HAP-1 (cell line): Measurements from ENCODE around the gene SLC25A21.
"Not testable (repeated sequence)": the region's sequence is repeated elsewhere in the genome, so short reads cannot be mapped to it uniquely, and the experiment has no call there.

Experiments
- DNase-seq, 2 experiments: peaks; one replicate each; pipeline ENCODE4 v3.0.0-alpha.2; 2016 to 2020; ENCODE audit warnings: low spot score in 2 of 2
- H3K27me3 ChIP-seq: fragments of 250-450 bp; sonication (Bioruptor Pico); 2 replicates; pipeline ENCODE4 v1.5.1; 2020; ENCODE audit warnings: low read depth, mild to moderate bottlenecking, moderate library complexity
- H3K36me3 ChIP-seq: fragments of 250-450 bp; sonication (Bioruptor Pico); replicated peaks from 2 replicates; pipeline ENCODE4 v1.5.1; 2020; ENCODE audit warnings: mild to moderate bottlenecking
- H3K4me1 ChIP-seq: fragments of 250-450 bp; sonication (Bioruptor Pico); 2 replicates; pipeline ENCODE4 v1.5.1; 2020; ENCODE audit warnings: mild to moderate bottlenecking
- H3K4me3 ChIP-seq: fragments of 250-450 bp; sonication (Bioruptor Pico); 2 replicates; pipeline ENCODE4 v1.5.1; 2020; ENCODE audit warnings: mild to moderate bottlenecking, moderate library complexity
- H3K9me3 ChIP-seq: fragments of 250-450 bp; sonication (Bioruptor Pico); 2 replicates; pipeline ENCODE4 v1.5.1; 2020; ENCODE audit warnings: mild to moderate bottlenecking, moderate library complexity
- in situ Hi-C: fragments of 300-500 bp; cut with MboI; formaldehyde crosslinking; loops from 3 replicates; pipeline ENCODE4 v1.14.3; 2020; ENCODE audit warnings: low sequenced_read_pairs, inconsistent platforms, mixed read lengths

Gene SLC25A21

DNA sequence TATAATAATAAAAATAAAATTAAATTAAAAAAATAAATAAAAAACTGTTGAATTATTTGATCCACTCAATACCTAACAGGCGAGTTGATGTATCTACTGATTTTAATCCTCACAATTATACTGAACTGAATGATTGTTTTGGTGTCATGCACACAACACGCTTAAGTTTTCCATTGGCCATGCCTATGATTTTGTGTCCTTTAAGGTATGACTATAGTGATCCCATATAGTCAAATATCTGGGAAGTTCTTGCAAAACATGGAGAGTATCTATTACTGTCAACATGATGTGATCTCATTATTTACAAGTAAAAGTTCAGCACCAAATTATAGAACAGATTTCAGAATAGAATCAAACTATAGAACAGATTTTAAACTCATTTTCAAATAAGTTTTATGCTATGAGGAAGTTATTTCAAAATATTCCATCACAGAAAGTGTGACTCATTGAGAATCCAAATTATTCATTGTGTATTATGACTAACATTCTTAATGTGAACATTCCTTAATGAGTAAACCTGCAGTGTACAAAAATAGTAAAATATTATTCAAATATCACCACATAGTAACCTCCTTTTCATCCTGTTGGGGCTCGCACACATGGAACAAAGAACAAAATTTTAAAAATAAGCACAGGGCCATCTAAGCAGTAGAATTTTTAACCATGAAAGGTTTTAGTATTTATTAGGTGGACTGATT is 190.4 kb downstream of the SLC25A21 start:
- no peaks in the 10 kb centered on the region for H3K9me3 ChIP-seq
- H3K4me3 ChIP-seq: no peak overlapping the region
- H3K27me3 ChIP-seq: no peaks in the 10 kb centered on the region
- no peaks in the 10 kb centered on the region for H3K4me1 ChIP-seq
- in situ Hi-C loops: no loop called here
- H3K36me3 ChIP-seq: no peaks in the 10 kb centered on the region
- no peak for DNase-seq

DNA sequence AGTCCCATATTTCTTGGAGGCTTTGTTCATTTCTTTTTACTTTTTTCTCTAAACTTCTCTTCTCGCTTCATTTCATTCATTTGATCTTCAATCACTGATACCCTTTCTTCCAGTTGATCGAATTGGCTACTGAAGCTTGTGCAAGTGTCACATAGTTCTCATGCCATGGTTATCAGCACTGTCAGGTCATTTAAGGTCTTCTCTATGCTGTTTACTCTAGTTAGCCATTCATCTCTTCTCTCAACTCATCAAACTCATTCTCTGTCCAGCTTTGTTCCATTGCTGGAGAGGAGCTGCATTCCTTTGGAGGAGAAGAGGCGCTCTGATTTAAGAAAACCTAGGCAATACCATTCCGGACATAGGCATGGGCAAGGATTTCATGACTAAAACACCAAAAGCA is 192.0 kb downstream of the SLC25A21 start:
- H3K36me3 ChIP-seq, H3K4me1 ChIP-seq, DNase-seq, H3K4me3 ChIP-seq, H3K9me3 ChIP-seq, H3K27me3 ChIP-seq, in situ Hi-C loops: not testable (repeated sequence)

DNA sequence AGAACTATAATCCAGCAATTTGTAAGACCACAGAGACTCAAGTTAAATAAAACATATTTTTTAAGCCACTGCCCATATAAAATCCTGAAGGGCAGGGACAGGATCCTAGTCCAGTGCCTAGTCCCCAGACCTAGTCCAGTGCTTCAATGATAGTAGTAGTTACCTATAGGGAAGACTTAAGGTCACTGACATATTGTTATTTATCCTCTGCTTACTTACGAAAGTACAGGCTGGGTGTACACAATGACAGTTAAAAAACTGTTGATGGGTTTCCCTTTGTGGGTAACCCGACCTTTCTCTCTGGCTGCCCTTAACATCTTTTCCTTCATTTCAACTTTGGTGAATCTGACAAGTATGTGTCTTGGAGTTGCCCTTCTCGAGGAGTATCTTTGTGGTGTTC is 192.5 kb downstream of the SLC25A21 start:
- Histone ChIP-seq H3K4me3 (no peak overlapping the region), H3K4me1 (no peaks in the 10 kb centered on the region), H3K27me3 (no peaks in the 10 kb centered on the region), H3K9me3 (no peaks in the 10 kb centered on the region), H3K36me3 (no peaks in the 10 kb centered on the region)
- DNase-seq: no peak
- in situ Hi-C loops: no loop called here

DNA sequence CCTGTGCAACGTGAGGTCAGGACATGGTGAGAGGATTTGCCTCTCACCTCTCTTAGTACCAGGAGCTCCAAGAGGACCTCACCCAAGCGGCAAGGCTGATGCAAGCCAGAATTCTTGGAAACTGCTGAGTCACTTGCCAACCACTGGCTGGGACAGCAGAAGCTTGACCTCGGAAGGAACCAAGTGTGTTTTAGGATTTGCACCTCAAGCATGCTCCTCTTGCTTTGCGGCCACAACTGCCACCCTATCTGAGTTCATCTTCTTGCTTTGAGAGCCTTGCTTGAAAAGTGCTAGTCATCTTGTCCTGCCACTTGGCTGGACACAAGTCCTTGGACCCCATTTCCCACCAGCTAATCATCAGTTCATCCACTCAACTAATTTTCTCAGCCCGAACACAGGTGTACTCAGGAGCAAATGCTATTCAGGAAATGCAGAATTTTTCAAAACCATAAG is 195.8 kb downstream of the SLC25A21 start:
- H3K9me3 ChIP-seq: no peaks in the 10 kb centered on the region
- in situ Hi-C loops: no loop called here
- DNase-seq: no peak
- H3K4me3 ChIP-seq: no peak overlapping the region
- H3K36me3 ChIP-seq: no peaks in the 10 kb centered on the region
- H3K4me1 ChIP-seq: no peaks in the 10 kb centered on the region
- H3K27me3 ChIP-seq: no peaks in the 10 kb centered on the region

DNA sequence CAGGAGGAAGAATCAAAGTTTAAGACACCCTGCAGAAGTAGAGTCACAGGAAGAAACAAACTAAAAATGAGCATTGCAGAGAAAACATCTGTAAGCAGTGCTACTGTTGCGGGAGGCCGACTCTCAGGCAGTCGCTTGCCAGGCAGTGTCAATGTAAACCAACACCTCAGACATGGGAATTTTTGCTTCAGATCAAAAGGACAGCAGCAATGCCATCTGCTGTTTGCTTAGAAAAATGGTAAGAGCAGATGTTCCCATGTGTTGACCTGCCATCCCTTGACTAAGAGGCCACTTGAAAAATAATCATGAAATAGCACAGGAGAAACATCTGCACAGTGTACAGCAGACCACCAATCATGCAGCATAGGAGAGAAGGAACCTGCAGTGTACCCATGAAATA is 196.6 kb downstream of the SLC25A21 start:
- no peak overlapping the region for H3K4me3 ChIP-seq
- no peak for DNase-seq
- no peaks in the 10 kb centered on the region for H3K9me3 ChIP-seq
- H3K36me3 ChIP-seq: no peaks in the 10 kb centered on the region
- H3K4me1 ChIP-seq: no peaks in the 10 kb centered on the region
- H3K27me3 ChIP-seq: no peaks in the 10 kb centered on the region
- in situ Hi-C loops: no loop called here

DNA sequence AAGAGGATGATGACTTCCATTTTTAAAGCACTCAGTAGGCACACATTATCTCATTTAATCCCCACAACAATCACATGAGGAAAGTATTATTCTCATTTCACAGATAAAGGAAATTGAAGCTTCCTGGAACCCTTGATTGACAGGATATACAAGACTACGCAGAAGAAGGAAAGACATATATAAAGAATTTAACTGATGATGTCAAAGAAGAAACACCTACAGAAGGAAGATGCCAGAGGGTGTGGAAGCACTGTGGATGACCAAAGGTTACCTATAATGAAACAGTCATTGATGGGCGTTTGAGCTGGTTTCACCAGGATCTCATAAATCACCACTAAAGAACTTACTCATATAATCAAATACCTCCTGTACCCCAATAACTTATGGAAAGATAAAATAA is 197.4 kb downstream of the SLC25A21 start:
- no peaks in the 10 kb centered on the region for H3K27me3 ChIP-seq
- no peaks in the 10 kb centered on the region for H3K9me3 ChIP-seq
- H3K36me3 ChIP-seq: no peaks in the 10 kb centered on the region
- no peaks in the 10 kb centered on the region for H3K4me1 ChIP-seq
- no peak for DNase-seq
- in situ Hi-C loops: no loop called here
- H3K4me3 ChIP-seq: no peak overlapping the region

DNA sequence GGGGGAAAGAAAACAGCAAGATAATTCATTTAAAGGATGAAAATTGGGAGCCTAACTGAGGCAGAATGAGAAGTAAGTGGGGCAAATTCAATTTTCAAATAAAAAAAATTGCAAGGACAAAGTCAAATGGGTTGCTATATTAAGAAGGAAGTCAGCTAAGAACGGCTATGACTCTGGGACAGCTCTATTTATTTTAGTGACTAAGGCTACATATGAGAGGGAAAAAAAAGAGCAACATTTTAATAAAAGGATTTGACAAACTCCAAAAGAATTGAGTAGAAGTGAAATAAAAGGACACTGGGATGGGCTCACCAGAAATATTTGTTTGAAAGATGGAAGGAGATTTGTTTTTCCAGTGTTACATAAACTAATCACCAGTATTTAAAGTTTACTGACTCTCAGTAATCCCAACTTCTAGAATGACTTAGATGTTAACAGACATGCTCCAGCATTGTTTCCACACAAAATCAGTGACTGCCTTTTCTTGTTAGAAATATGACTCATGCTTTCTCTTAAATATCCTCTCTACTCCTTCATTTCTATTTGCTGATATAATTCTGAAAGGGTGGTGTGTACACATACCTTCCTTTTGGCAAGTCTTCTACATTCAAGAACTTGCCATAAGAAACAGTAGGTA is 198.5 kb downstream of the SLC25A21 start:
- in situ Hi-C loops: no loop called here
- DNase-seq: no peak
- Histone ChIP-seq H3K4me3 (no peak overlapping the region), H3K9me3 (no peaks in the 10 kb centered on the region), H3K36me3 (no peaks in the 10 kb centered on the region), H3K4me1 (no peaks in the 10 kb centered on the region), H3K27me3 (no peaks in the 10 kb centered on the region)

DNA sequence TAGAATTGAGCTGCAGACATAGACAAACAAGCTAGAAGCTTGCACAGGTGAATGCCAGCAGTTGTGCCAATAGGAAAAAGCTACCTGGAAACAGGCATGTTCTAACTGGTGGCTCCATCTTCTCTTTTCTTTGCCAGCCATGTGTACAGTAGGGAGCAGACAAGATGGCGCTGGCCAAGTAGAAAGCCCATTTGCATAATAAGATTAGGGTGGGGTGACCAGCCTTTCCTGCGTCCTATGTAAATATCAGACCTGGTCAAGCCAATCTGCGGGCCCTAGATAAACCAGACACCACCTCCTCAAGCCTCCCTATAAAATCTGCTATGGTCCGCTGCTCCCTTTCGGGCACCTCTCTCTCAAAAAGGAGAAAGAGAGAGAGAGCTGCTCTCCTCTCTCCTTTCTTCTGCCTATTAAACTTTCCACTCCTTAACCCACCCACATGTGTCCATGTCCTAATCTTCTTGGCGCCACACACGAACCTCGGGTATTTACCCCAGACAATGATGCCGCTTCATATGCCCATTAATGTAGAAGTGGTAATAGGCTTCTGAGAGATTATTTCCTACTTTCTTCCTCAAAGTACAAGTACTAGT is 201.0 kb downstream of the SLC25A21 start:
- H3K9me3 ChIP-seq: no peaks in the 10 kb centered on the region
- no peaks in the 10 kb centered on the region for H3K27me3 ChIP-seq
- no peaks in the 10 kb centered on the region for H3K4me1 ChIP-seq
- no peak for DNase-seq
- in situ Hi-C loops: no loop called here
- no peaks in the 10 kb centered on the region for H3K36me3 ChIP-seq
- H3K4me3 ChIP-seq: no peak overlapping the region

DNA sequence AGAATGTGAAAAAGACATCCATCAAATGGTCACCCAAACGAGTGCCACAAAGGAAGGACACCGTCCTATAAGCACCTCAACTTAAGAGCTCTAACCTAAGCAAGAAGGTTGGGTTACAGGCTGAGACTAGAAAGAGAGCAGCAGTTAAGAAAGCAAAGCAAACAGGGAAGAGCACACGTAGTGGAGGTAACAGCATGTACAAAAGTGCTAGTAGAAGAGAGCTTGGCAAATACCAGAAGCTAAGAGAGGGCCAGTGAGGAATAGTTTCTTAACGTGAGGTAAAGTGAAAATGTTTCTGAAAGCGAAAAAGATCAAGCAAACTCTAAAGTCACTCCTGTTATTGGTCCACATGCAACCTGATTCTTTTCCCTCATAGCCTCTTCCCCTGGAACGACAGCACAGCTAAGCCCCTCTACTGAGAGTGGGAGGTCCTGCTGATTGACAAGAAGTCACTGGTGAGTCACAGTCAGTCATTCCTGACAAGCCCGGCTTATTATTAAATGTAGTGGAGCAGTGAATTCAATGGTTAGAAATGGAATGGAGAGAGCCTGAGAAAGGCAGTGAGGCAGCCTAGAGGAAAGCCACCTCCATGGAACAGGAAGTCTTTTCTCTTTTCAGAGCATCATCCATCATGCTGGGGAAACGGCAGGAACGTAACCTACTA is 204.4 kb downstream of the SLC25A21 start:
- Histone ChIP-seq H3K27me3 (no peaks in the 10 kb centered on the region), H3K36me3 (no peaks in the 10 kb centered on the region), H3K4me1 (no peaks in the 10 kb centered on the region), H3K9me3 (no peaks in the 10 kb centered on the region), H3K4me3 (no peak overlapping the region)
- in situ Hi-C loops: no loop called here
- DNase-seq: no peak

DNA sequence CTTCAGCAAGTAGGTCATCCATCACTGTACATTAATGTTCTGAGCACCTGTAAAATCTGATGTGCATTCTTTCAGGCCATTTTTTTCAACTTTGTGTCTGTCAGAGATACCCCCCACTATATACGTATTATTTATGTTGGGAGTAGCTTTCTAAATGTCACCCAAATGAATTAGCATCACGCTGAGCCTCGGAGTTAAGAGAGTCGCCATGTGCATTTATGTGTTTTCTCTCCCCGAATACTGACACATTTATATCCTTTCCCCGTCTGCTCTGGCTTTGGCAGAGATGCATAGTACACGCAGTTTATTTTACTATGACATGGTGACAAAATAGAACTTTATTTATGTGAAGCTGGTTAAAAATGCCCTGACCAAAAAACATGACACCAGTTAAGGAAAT is 216.4 kb downstream of the SLC25A21 start:
- Histone ChIP-seq H3K4me3 (no peak overlapping the region), H3K36me3 (no peaks in the 10 kb centered on the region), H3K9me3 (no peaks in the 10 kb centered on the region), H3K4me1 (no peaks in the 10 kb centered on the region), H3K27me3 (no peaks in the 10 kb centered on the region)
- in situ Hi-C loops: no loop called here
- no peak for DNase-seq

DNA sequence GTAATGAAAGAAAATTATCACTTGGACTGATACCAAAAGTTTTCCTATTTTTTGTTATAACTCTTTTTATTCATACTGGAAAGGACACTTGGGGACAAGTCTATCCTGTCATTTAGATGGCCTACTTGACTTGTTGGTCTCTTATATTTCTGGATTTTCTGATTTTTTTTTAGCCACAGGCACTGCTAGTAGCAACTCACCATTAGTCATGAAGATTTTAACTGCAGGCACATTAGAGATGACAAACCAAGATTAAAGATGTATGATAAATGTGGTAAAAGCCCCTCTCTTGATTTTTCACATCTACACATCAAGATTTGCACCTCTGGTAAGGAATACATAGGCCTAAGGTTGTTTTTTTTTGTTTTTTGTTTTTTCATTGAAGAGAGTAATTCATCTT is 217.0 kb downstream of the SLC25A21 start:
- no peaks in the 10 kb centered on the region for H3K9me3 ChIP-seq
- no peaks in the 10 kb centered on the region for H3K4me1 ChIP-seq
- H3K4me3 ChIP-seq: no peak overlapping the region
- DNase-seq: no peak
- H3K36me3 ChIP-seq: no peaks in the 10 kb centered on the region
- in situ Hi-C loops: no loop called here
- H3K27me3 ChIP-seq: no peaks in the 10 kb centered on the region

DNA sequence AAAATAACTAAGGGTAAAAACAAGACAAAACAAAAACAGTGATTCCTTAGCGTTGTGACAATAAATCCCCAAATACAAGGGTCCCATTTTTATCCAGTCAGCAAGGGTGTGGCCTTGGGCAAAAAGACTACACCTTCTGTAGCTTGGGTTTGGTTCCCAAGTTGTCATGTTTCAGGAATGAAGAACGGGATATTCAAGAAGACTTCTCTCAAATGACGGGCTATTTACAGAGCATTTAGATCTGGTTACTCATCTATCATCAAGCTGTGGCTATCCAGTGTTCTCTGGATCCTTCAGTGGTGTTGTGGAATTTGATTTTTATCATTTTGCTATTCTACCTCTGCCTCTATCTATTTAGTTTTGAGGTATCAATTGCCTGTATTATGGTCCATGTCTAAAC is 219.7 kb downstream of the SLC25A21 start:
- Histone ChIP-seq H3K9me3 (no peaks in the 10 kb centered on the region), H3K4me1 (no peaks in the 10 kb centered on the region), H3K36me3 (no peaks in the 10 kb centered on the region), H3K27me3 (0 out of 2 replicates have a peak, but pooled peaks cover 3% of the 10 kb centered on the region), H3K4me3 (no peak overlapping the region)
- DNase-seq: no peak
- in situ Hi-C loops: no loop called here

DNA sequence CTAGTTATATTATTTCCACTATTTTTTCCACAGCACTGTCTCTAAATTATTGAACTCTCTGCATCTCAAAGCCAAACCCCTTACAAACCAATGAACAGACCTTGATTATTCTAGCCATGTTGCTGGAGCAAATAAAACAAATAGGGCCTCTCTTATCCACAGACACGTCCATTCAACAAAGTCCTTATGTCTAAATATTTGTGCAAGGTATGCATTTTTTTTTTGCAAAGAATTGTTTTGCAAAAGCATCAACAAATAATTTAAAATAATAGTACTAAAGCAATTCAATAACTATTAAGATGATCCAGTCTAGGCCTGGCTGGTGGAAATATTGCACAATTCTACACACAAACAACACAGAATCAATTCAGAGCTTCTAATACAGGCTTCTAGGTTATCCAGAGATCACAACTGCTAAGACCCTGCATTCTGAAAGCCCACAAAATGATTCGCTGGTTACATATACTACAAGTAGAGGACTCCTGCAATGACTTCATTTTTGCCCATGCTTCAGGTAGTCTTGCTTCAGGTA is 221.0 kb downstream of the SLC25A21 start:
- Histone ChIP-seq H3K4me1 (no peaks in the 10 kb centered on the region), H3K9me3 (no peaks in the 10 kb centered on the region), H3K4me3 (no peak overlapping the region), H3K36me3 (no peaks in the 10 kb centered on the region), H3K27me3 (peaks cover 7% of the 10 kb centered on the region; the same call in 1 of the 2 replicates)
- no peak for DNase-seq
- in situ Hi-C loops: no loop called here

DNA sequence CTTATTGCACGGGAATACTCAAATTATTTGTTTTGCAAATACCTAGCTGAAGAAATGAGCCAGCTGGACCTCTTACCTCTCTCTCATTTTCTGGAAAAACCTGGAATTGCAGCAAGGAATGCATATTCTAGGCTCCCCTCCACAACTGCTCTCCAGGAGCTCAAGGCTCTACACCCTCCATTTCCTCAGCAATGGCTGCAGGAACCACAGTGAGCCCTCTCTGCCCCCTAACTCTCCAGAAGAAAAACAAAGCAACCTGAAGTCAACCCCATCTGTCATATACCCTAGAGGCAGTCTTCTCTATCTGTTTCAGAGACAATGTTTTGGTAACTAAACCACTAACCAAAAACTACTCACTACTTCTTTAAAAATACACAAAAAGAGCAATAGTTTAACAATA is 221.6 kb downstream of the SLC25A21 start:
- DNase-seq: no peak
- H3K9me3 ChIP-seq: no peaks in the 10 kb centered on the region
- peaks cover 7% of the 10 kb centered on the region for H3K27me3 ChIP-seq
- in situ Hi-C loops: no loop called here
- no peaks in the 10 kb centered on the region for H3K4me1 ChIP-seq
- H3K36me3 ChIP-seq: no peaks in the 10 kb centered on the region
- no peak overlapping the region for H3K4me3 ChIP-seq
